Measurements from ENCODE around the gene OBSCN. TPM values are rescaled to one million over a fixed set of nuclear protein-coding genes. Genes with fewer than 3 reads are reported as not detected.

The OBSCN gene
- total RNA-seq, 1 experiment from 2014 or later, result 29.1 TPM

DNA sequence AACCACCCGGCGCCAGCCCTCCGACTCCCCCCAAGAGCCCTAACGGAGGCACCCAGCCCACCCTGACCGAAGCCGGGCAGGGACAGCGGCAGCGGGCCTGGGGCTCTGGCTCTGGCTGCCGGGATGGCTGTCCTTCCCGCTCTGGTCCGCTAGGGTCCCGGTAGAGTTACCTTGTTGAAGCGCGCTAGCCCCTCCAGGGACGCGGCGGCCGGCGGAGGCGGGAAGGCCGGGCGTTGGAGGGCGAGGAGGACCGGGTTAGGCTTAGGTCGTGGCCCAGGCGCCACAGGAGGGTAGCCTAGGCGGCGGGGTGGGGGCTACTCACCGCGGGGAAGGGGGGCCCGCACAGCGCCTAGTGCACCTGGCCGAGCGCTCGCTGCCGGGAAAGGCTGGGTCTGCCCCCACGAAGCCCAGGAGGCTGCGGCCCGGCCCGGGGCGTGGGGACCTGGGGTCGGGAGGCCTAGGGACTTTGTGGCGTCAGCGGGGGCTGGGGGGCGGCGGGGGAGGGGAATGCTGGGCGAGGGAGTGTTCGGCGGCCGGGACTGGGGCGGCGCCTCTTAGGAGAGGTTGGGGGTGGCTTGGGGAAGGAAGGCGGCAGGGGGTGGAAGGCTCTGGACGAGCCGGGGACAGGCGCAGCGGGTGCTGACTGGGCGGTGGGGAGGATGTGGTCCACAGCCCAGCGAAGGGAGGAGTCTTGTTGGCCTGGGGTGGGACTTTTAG is 208.5 kb downstream of the OBSCN start, which contains the start of gene TRIM17:
TRIM17 (minus strand) TSS at position 645 of the 717 bp plus-strand sequence. CDS start 1,789 bp downstream, outside the sequence.
- no peak within 1 kb of the TSS for H3K9ac ChIP-seq (ENCODE audit: low read length)
- no peaks in the 10 kb centered on the region for H4K20me1 ChIP-seq (ENCODE audit: low read length)
- BruUV-seq (replicated peaks), result no TSS peak
- H2AFZ ChIP-seq (ENCODE audit: low read length), result peak within 1 kb of the TSS; percentile 55; the same call in 1 of the 2 replicates
- H3K9me3 ChIP-seq (ENCODE audit: low read length), result no peaks in the 10 kb centered on the region
- ATAC-seq (no peak), DNase-seq (no peak)
- no peak within 1 kb of the TSS for H3K4me3 ChIP-seq (ENCODE audit: low read length)
- no peaks in the 10 kb centered on the region for H3K36me3 ChIP-seq (ENCODE audit: low read depth, low read length)
- TF ChIP-seq, protein P1, sequence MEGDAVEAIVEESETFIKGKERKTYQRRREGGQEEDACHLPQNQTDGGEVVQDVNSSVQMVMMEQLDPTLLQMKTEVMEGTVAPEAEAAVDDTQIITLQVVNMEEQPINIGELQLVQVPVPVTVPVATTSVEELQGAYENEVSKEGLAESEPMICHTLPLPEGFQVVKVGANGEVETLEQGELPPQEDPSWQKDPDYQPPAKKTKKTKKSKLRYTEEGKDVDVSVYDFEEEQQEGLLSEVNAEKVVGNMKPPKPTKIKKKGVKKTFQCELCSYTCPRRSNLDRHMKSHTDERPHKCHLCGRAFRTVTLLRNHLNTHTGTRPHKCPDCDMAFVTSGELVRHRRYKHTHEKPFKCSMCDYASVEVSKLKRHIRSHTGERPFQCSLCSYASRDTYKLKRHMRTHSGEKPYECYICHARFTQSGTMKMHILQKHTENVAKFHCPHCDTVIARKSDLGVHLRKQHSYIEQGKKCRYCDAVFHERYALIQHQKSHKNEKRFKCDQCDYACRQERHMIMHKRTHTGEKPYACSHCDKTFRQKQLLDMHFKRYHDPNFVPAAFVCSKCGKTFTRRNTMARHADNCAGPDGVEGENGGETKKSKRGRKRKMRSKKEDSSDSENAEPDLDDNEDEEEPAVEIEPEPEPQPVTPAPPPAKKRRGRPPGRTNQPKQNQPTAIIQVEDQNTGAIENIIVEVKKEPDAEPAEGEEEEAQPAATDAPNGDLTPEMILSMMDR (conservative IDR thresholded peaks at IDR 0.05; ENCODE audit: low read depth, low read length), result no peak
- TF ChIP-seq EZH2 (IDR thresholded peaks at IDR 0.05; ENCODE audit: low read length, unreplicated experiment) (no peak), EZH2phosphoT487 (IDR thresholded peaks at IDR 0.05; ENCODE audit: borderline replicate concordance, low read length) (no peak)
- no peaks in the 10 kb centered on the region for H3F3A ChIP-seq (ENCODE audit: low read length, unreplicated experiment)
- ChIA-PET CTCF (no interaction called here), POLR2A (ENCODE audit: unreplicated experiment) (no interaction called here)
- H3K79me2 ChIP-seq (ENCODE audit: low read length), result no peaks in the 10 kb centered on the region
- H3K9me2 ChIP-seq (replicated peaks; ENCODE audit: low read length), result no peaks in the 10 kb centered on the region
- H3K27ac ChIP-seq (ENCODE audit: low read length), result peak within 1 kb of the TSS; percentile 35
- H3K4me2 ChIP-seq (ENCODE audit: low read length), result 0 out of 2 replicates have a peak within 1 kb of the TSS, but pooled peaks have one; percentile 3
- intact Hi-C loops (cut with micrococcal nuclease), result no loop called here
- H3K4me1 ChIP-seq (ENCODE audit: insufficient read depth, low read length), result peaks cover 14% of the 10 kb centered on the region
- no peaks in the 10 kb centered on the region for H3K27me3 ChIP-seq (ENCODE audit: low read length)

DNA sequence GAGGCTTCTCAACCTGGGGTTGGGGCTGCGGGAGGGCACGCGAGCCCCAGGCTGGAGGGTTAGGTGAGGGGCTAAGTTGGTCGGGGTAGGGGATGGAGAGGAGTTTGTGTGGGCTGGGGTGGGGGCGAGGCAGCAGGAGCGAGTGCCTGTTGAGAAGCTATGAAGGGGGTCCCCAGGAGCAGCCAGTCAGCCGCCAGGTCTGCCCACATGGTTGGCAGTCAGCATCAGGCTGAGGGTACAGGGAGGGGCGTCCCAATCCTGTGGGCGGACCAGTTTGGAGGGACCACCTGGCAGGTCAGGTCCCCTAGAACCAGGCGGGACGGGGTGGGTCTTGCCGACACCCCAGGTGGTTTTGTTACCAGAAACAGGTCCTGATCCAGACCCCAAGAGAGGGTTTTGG is 209.2 kb downstream of the OBSCN start:
- POLR2A ChIA-PET (ENCODE audit: unreplicated experiment), result no interaction called here

More for the DNA sequence above, 209.2 kb downstream of the OBSCN start:
- BruUV-seq (replicated peaks), result no TSS peak
- no peak overlapping the region for H3K9ac ChIP-seq (ENCODE audit: low read length)
- no peak overlapping the region for H3K4me3 ChIP-seq (ENCODE audit: low read length)
- H3K27me3 ChIP-seq (ENCODE audit: low read length), result no peaks in the 10 kb centered on the region
- H2AFZ ChIP-seq (ENCODE audit: low read length), result no peak overlapping the region
- no peak for DNase-seq
- CTCF ChIA-PET, result no interaction called here
- H3K27ac ChIP-seq (ENCODE audit: low read length), result peak overlapping the region; percentile 35
- intact Hi-C loops (cut with micrococcal nuclease), result no loop called here
- TF ChIP-seq EZH2 (IDR thresholded peaks at IDR 0.05; ENCODE audit: low read length, unreplicated experiment) (no peak), EZH2phosphoT487 (IDR thresholded peaks at IDR 0.05; ENCODE audit: borderline replicate concordance, low read length) (no peak)
- TF ChIP-seq, protein P1 (conservative IDR thresholded peaks at IDR 0.05; ENCODE audit: low read depth, low read length), result no peak
- H4K20me1 ChIP-seq (ENCODE audit: low read length), result no peaks in the 10 kb centered on the region
- H3F3A ChIP-seq (ENCODE audit: low read length, unreplicated experiment), result no peaks in the 10 kb centered on the region
- H3K4me1 ChIP-seq (ENCODE audit: insufficient read depth, low read length), result peaks cover 14% of the 10 kb centered on the region
- ATAC-seq, result no peak
- no peak overlapping the region for H3K4me2 ChIP-seq (ENCODE audit: low read length)
- H3K36me3 ChIP-seq (ENCODE audit: low read depth, low read length), result no peaks in the 10 kb centered on the region
- H3K9me2 ChIP-seq (replicated peaks; ENCODE audit: low read length), result no peaks in the 10 kb centered on the region
- H3K9me3 ChIP-seq (ENCODE audit: low read length), result no peaks in the 10 kb centered on the region
- H3K79me2 ChIP-seq (ENCODE audit: low read length), result no peaks in the 10 kb centered on the region

Measured in PC-3 (cell line).